ENCODE measurements around the gene DCD. TPM values are rescaled to one million over a fixed set of nuclear protein-coding genes. Genes with fewer than 3 reads are reported as not detected.
"Not testable (repeated sequence)": the region's sequence is repeated elsewhere in the genome, so short reads cannot be mapped to it uniquely, and the experiment has no call there.

Gene DCD
- total and polyA plus RNA-seq, 2 donors from 2014 or later = not detected

DNA sequence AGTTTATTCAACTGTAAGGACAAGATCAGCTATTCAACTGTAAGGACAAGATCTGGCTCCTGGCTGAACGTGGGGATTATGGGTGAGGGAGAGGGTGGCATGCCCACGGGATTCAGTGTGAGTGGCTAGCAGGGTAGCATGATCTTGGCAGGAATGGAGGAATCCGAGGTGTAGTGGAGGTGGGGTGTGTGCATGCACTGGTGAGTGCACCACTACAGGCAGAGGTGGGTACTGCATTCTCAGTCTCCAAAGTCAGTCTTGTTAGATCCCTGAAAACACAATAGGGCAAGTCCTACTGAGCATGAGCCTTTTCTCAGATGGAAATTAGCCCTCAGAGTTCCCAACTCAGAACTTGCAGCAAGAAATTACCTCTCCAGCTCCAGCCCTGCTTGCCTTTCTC lies 32.2 kb upstream of the DCD start:
- no peak overlapping the region for H3K9ac ChIP-seq (ENCODE audit: low read length in 3 of 3)
- H3K9me3 ChIP-seq (ENCODE audit: control insufficient read depth in 2 of 3, insufficient read depth in 1 of 3, low read length in 3 of 3) = no peaks in the 10 kb centered on the region
- peaks cover 0 to 2% (median 0%) of the 10 kb centered on the region in 3 donors for H3K4me1 ChIP-seq (ENCODE audit: control insufficient read depth in 2 of 3, insufficient read depth in 2 of 3, low read depth in 1 of 3, low read length in 3 of 3)
- intact Hi-C loops (cut with DNase I) = no loop called here
- no peaks in the 10 kb centered on the region for H3K36me3 ChIP-seq (ENCODE audit: control insufficient read depth in 2 of 3, insufficient read depth in 3 of 3, low read length in 3 of 3)
- FAIRE-seq (no peak), DNase-seq (no peak)
- TF ChIP-seq, protein P1, sequence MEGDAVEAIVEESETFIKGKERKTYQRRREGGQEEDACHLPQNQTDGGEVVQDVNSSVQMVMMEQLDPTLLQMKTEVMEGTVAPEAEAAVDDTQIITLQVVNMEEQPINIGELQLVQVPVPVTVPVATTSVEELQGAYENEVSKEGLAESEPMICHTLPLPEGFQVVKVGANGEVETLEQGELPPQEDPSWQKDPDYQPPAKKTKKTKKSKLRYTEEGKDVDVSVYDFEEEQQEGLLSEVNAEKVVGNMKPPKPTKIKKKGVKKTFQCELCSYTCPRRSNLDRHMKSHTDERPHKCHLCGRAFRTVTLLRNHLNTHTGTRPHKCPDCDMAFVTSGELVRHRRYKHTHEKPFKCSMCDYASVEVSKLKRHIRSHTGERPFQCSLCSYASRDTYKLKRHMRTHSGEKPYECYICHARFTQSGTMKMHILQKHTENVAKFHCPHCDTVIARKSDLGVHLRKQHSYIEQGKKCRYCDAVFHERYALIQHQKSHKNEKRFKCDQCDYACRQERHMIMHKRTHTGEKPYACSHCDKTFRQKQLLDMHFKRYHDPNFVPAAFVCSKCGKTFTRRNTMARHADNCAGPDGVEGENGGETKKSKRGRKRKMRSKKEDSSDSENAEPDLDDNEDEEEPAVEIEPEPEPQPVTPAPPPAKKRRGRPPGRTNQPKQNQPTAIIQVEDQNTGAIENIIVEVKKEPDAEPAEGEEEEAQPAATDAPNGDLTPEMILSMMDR (IDR thresholded peaks at IDR 0.05; ENCODE audit: borderline replicate concordance, extremely low read depth, insufficient read depth) = peak; percentile 9
- H3K4me3 ChIP-seq (ENCODE audit: low read length in 3 of 3) = no peak overlapping the region
- no peaks in the 10 kb centered on the region for H3K27me3 ChIP-seq (ENCODE audit: control insufficient read depth, insufficient read depth, low read length)
- no peak overlapping the region for H3K27ac ChIP-seq (ENCODE audit: low read depth in 2 of 2, low read length in 2 of 2)

DNA sequence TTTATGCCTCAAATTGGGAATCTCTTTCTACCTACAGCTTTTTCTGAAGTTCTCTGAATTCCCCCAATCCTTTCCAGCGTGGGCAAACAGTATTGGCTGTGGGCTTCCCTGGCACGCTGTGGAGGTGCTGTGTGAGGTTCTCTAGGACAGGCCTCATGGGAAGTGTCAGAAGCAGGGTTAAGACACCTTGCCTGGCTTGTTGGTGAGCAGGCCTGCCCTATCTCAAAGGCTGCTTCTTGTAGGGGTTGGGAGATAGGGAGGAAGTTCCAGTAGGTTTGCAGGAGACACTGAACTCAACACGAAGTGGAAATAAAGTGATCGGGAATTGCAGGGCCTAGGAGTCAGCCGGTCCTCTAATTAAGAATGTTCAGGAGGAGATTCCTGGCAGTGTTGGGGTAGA lies 30.0 kb upstream of the DCD start:
- Histone ChIP-seq H3K9me3 (ENCODE audit: control insufficient read depth in 2 of 3, insufficient read depth in 1 of 3, low read length in 3 of 3) (no peaks in the 10 kb centered on the region), H3K27ac (ENCODE audit: low read depth in 2 of 2, low read length in 2 of 2) (no peak overlapping the region), H3K4me3 (ENCODE audit: low read length in 3 of 3) (no peak overlapping the region), H3K4me1 (ENCODE audit: control insufficient read depth in 2 of 3, insufficient read depth in 2 of 3, low read depth in 1 of 3, low read length in 3 of 3) (no peaks in the 10 kb centered on the region), H3K9ac (ENCODE audit: low read length in 3 of 3) (no peak overlapping the region), H3K36me3 (ENCODE audit: control insufficient read depth in 2 of 3, insufficient read depth in 3 of 3, low read length in 3 of 3) (no peaks in the 10 kb centered on the region), H3K27me3 (ENCODE audit: control insufficient read depth, insufficient read depth, low read length) (no peaks in the 10 kb centered on the region)
- intact Hi-C loops (cut with DNase I) = no loop called here
- FAIRE-seq = no peak
- TF ChIP-seq, protein P1 (IDR thresholded peaks at IDR 0.05; ENCODE audit: borderline replicate concordance, extremely low read depth, insufficient read depth) = no peak
- no peak for DNase-seq

DNA sequence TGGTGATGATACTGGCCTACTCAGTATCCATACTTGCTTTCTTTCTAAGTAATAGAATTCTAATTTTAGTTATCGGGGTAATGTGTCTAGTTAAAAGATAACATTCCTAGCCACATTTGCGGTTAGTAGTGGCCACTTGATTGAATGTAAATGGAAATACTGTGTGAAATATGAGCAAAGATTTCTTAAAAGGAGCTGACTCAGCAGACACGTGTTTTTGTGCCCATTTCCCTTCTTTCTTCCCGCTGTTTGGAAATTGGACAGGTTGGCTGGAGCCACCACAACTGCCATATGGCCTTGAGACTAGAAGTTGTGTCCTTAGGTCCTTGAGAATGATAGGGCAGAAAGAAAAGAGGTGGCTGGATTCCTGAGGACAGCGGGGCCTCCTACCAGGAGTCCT lies 19.8 kb upstream of the DCD start:
- TF ChIP-seq, protein P1 (IDR thresholded peaks at IDR 0.05; ENCODE audit: borderline replicate concordance, extremely low read depth, insufficient read depth) = no peak
- Histone ChIP-seq H3K27me3 (ENCODE audit: control insufficient read depth, insufficient read depth, low read length) (no peaks in the 10 kb centered on the region), H3K9me3 (ENCODE audit: control insufficient read depth in 2 of 3, insufficient read depth in 1 of 3, low read length in 3 of 3) (no peaks in the 10 kb centered on the region), H3K9ac (ENCODE audit: low read length in 3 of 3) (no peak overlapping the region), H3K36me3 (ENCODE audit: control insufficient read depth in 2 of 3, insufficient read depth in 3 of 3, low read length in 3 of 3) (no peaks in the 10 kb centered on the region), H3K4me3 (ENCODE audit: low read length in 3 of 3) (no peak overlapping the region), H3K4me1 (ENCODE audit: control insufficient read depth in 2 of 3, insufficient read depth in 2 of 3, low read depth in 1 of 3, low read length in 3 of 3) (no peaks in the 10 kb centered on the region), H3K27ac (ENCODE audit: low read depth in 2 of 2, low read length in 2 of 2) (no peak overlapping the region)
- intact Hi-C loops (cut with DNase I) = no loop called here
- FAIRE-seq = no peak
- DNase-seq = no peak

DNA sequence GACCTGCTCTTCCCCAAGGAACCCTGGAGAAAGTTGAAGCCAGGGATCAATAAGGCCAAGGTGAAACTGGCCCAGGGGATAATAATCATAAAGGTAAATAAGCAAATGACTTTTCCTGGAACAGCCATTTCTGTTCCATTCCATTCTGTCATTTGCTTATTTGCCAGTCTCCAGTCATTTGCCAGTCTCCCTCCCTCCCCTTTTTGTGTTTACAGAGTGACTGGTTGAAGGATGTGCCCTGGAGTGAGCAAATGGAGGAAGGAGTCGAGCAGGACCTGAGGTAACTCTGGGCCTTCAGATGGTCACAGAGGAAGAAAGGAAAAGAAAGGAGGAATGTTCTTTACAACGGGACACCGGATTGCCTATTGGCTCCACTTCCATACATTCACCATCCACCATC lies 17.8 kb upstream of the DCD start:
- intact Hi-C loops (cut with DNase I) = no loop called here
- no peak for FAIRE-seq
- no peaks in the 10 kb centered on the region for H3K4me1 ChIP-seq (ENCODE audit: control insufficient read depth in 2 of 3, insufficient read depth in 2 of 3, low read depth in 1 of 3, low read length in 3 of 3)

DNA sequence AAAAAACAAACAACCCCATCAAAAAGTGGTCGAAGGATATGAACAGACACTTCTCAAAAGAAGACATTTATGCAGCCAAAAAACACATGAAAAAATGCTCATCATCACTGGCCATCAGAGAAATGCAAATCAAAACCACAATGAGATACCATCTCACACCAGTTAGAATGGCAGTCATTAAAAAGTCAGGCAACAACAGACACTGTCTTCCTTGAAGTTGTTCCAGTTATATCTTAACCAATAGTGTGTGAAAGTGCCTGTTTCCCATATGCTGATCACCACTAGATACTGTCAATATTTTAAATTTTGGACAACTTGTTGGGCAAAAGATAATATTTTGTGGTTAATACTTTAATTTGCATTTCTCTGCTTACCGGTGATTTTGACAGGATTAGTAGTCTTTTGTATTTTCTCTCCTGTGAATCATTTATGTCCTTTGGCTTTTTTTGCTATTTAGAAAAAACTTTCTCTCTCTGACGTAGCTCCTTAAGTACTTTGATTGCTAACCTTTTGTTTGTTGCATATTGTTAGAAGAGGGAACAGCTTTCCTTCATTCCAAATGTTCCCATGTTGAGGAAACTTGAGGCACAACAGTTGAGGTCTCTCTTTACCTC lies 17.0 kb upstream of the DCD start:
- H3K4me1 ChIP-seq (ENCODE audit: control insufficient read depth in 2 of 3, insufficient read depth in 2 of 3, low read depth in 1 of 3, low read length in 3 of 3); FAIRE-seq; H3K27me3 ChIP-seq (ENCODE audit: control insufficient read depth, insufficient read depth, low read length); H3K36me3 ChIP-seq (ENCODE audit: control insufficient read depth in 2 of 3, insufficient read depth in 3 of 3, low read length in 3 of 3); H3K27ac ChIP-seq (ENCODE audit: low read depth in 2 of 2, low read length in 2 of 2); H3K9ac ChIP-seq (ENCODE audit: low read length in 3 of 3); intact Hi-C loops (cut with DNase I); DNase-seq; H3K9me3 ChIP-seq (ENCODE audit: control insufficient read depth in 2 of 3, insufficient read depth in 1 of 3, low read length in 3 of 3); H3K4me3 ChIP-seq (ENCODE audit: low read length in 3 of 3): not testable (repeated sequence)

More for the DNA sequence above, 17.8 kb upstream of the DCD start:
- Histone ChIP-seq H3K36me3 (ENCODE audit: control insufficient read depth in 2 of 3, insufficient read depth in 3 of 3, low read length in 3 of 3) (no peaks in the 10 kb centered on the region), H3K9me3 (ENCODE audit: control insufficient read depth in 2 of 3, insufficient read depth in 1 of 3, low read length in 3 of 3) (no peaks in the 10 kb centered on the region), H3K27ac (ENCODE audit: low read depth in 2 of 2, low read length in 2 of 2) (no peak overlapping the region), H3K27me3 (ENCODE audit: control insufficient read depth, insufficient read depth, low read length) (no peaks in the 10 kb centered on the region), H3K9ac (ENCODE audit: low read length in 3 of 3) (no peak overlapping the region), H3K4me3 (ENCODE audit: low read length in 3 of 3) (no peak overlapping the region)
- TF ChIP-seq, protein P1 (IDR thresholded peaks at IDR 0.05; ENCODE audit: borderline replicate concordance, extremely low read depth, insufficient read depth) = no peak
- no peak for DNase-seq
